GM18499 (cell line): ENCODE measurements around the gene SPIRE1.
"Not testable (repeated sequence)": the region's sequence is repeated elsewhere in the genome, so short reads cannot be mapped to it uniquely, and the experiment has no call there.

Experiments
- ATAC-seq: cut with Tn5 transposase; IDR thresholded peaks from one replicate; pipeline ENCODE4 v1.9.1; 2021; ENCODE audit warnings: moderate number of reproducible peaks; ENCODE audit not compliant: insufficient read depth, unreplicated experiment

SPIRE1 gene

DNA sequence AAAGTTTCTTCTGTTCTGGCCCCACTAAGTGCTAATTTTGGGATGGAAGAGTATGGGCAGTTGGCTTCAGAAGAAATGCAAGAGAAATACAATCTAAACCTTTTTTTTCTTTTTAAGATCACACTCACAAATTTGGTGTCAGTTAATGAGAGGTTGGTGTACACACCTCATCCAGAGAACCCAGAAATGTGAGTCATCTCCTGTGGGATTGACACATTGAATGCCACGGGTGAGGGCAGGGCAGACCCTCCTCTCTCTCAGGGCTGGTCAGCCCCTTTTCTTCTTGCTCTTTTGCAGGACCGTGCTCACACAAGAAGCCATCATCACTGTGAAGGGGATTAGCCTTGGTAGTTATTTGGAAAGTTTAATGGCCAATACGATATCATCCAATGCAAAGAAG lies 231.0 kb downstream of the SPIRE1 start:
- no peak for ATAC-seq

GRCh38 chr18:12424252-12424651 lies 233.7 kb downstream of the SPIRE1 start:
- ATAC-seq, result no peak

- no peak for ATAC-seq
Measured at GRCh38 chr18:12423820-12424219, 234.1 kb downstream of the SPIRE1 start.

DNA sequence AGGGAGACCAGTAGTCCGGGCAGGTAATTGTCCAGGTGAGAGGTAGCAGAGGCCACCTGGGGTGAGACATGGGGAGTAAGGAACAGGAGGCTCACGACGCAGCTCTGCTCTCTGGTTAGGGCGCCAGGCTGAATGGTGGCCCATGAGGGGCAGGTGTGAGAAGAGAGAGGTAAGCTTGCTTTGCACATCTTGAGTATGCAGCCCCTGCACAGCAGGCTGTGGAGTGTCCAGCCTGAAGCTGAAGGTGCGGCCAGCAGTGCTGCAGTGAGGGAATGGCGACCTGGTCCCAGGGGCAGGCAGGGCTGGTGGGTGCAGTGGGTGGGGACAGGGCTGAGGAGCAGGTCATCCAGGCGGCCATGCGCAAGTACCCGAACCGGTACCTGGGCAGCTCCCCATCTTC lies 234.5 kb downstream of the SPIRE1 start:
- no peak for ATAC-seq

DNA sequence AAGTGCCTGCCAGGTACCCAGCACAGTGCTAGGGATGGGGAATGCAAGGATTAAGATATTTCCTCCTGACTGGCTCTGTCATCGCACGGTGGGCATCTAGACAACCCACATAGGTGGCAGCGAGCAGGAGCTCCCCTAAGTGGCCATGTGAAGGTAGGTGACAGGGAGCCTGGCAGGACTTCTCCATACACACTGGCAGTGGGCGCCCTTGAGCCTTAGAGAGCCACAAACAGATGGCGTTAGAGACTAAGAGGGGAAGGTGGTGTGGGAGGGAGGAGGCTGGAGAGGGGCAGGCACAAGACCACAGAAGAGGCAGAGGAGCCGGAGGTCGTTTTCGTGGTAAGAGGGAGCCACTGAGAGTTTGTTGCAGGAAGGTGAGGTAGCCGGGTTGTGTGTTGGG lies 235.0 kb downstream of the SPIRE1 start:
- ATAC-seq, result no peak

- ATAC-seq, result no peak
Measured at GRCh38 chr18:12421732-12422131, 236.2 kb downstream of the SPIRE1 start.

DNA sequence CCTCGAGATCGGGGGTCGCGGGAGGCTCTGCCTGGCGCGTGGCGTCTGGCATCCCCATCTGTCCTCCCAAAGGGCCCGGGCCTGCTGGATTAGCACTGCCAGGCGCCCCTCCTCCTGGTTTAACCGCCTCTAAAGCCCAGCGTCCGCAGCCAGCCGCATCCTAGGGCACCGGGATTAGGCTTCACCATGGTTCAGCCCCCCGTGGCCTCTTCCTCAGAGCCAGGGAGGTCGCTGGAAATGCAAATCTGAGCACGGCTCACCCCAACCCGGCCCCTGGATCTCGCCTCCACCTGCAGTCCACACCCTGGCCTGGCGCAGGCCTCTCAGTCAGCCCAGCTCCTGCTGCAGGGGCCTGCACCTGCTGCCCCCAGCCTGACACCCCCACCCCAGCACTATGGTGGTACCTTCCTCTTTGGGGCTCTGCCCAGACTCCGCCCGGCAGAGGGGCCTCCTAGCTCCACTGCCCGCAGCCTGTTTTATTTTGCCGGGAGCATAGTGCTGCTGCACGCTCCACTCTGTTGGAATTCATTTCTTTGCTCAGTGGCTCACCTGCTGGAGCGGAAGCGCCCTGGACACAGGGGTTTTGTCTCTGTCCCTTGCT lies 237.0 kb downstream of the SPIRE1 start:
- no peak for ATAC-seq

- no peak for ATAC-seq
Measured at GRCh38 chr18:12417687-12418086, 240.2 kb downstream of the SPIRE1 start.

DNA sequence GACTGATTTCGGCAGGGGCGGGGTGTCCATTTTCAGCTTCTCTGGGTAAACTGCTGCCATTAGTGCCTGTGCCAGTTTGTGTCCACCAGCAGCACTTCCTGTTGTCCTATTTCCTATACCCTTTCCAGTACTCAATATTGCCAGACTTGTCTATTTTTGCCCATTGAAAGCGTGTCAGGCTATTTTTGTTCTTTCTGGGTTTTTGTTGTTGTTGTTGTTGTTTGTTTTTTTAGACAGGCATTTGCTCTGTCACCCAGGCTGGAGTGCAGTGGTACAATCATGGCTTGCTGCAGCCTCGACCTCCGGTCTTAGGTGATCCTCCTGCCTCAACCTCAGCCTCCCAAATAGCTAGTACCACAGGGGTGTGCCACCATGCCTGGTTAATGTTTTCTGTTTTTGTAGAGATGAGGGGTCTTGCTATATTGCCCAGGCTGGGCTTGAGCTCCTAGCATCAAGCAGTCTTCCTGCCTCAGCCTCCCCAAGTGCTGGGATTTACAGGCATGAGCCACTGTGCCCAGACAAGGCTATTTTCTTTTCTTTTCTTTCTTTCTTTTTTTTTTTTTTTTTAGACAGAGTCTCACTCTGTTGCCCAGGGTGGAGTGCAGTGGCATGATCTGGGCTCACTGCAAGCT lies 241.7 kb downstream of the SPIRE1 start:
- ATAC-seq, result no peak

DNA sequence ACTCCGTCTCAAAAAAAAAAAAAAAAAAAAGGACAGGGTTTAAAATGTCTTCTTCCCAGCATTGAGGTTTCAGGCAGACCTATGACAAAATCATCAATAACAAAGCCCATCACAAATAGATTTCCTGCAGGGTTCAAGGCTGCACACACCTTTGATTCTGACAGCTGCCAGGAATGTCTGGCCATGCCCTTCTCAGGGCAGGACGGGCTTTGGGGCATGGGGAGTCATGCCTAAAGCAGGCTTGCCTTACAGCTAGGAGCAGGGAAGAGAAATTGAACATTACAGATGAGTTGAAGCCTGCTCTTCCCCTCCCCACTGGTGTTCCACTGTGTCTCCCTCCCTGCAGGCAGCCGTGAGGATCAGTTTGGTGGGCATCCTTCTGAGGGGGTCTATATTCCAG lies 246.5 kb downstream of the SPIRE1 start:
- ATAC-seq, result no peak

- not testable (repeated sequence) for ATAC-seq
Measured at GRCh38 chr18:12410747-12411146, 247.2 kb downstream of the SPIRE1 start.

GRCh38 chr18:12410081-12410481 lies 247.8 kb downstream of the SPIRE1 start:
- ATAC-seq, result no peak

DNA sequence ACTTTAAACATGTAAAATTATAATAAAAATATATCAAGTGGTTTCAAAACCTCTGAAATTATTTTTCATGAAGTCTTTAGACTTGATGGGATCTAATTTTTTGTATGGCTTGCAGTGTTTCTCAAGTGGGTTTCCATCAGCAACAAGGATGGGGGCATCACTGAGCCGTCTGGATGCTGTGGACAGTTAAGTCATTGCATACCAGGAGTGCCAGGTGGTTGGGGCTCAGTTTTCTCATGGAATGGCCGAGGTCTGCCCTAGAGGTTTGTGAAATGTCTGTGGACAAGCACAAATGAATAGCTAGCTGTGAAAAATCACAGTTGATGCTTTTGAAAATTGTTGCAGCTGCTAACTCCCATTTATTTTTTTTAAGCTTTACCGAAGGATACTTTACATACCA lies 248.4 kb downstream of the SPIRE1 start:
- no peak for ATAC-seq

- no peak for ATAC-seq
Measured at GRCh38 chr18:12408247-12408869, 249.5 kb downstream of the SPIRE1 start.

DNA sequence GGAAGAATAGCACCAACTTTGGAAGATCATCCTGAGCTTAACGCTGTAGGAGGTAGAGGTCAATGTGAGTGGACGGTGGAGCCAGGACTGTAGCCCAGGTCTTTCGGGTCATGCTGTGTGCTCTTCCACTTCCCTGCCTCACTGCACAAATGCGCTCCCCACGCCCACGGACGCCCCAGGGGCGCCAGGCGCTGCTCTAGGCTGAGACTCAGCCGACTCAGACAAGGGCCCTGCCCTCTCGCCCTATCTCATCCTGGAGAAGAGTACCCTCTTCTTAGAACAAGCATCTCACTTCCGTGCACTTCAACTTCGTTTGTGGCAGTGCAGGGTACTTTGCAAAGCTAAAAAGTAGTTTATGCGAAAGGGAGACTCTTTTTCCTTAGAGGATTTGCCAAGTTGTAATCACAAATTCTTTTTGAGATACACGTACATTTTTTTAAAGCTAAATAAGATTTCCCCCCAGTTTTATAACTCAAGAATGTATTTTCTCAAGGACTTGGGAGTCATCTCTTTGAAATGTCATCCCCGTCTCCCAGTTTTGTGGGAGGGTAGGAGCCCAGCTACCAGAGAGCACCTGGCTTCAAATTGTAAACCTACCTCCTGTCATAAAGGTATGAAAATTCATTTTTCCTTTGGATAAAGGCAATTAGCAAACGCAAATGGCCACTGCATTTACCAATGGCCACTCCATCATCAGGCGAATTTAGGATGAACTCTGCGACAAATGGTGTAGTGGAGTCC lies 251.4 kb downstream of the SPIRE1 start:
- ATAC-seq, result no peak

DNA sequence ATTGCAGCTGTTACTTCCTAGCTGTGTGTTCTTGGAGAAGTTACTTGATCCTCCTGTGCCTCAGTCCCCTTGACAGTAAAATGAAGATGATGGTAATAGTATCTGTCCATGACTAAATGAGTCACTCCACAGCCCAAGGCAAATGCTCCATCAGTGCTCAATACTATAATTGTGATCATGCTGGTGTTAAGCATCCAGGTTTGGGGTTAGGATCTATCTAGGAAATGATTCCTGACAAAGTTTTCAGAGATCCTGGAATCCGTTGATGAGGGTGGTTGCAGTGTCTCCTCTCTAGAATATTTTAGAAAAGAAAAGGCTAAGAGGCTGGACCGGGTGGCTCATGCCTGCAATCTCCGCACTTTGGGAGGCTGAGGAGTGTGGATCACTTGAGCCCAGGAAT lies 252.8 kb downstream of the SPIRE1 start:
- ATAC-seq, result no peak

- no peak for ATAC-seq
Measured at GRCh38 chr18:12403601-12404506, 254.1 kb downstream of the SPIRE1 start.

DNA sequence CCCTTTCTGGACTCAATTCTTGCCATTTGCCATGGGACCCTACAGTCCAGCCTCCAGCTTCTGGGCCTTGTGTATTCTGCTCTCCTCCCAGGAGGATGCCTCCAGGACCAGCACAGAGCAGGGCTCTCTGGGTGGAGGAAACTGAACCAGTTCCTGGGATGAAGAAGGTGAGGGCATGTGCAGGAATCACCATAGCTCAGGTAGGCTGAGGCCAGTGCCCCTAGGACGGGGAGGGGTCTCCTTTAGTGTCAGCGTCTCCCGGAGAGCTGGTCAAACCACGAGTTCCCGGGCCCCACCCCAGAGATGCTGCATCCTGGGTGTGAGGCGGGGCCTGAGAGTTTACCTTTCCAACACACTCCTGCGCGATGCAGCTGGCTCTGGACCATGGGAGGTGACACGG lies 256.0 kb downstream of the SPIRE1 start:
- no peak for ATAC-seq

- no peak for ATAC-seq
Measured at GRCh38 chr18:12399231-12399630, 258.7 kb downstream of the SPIRE1 start.

DNA sequence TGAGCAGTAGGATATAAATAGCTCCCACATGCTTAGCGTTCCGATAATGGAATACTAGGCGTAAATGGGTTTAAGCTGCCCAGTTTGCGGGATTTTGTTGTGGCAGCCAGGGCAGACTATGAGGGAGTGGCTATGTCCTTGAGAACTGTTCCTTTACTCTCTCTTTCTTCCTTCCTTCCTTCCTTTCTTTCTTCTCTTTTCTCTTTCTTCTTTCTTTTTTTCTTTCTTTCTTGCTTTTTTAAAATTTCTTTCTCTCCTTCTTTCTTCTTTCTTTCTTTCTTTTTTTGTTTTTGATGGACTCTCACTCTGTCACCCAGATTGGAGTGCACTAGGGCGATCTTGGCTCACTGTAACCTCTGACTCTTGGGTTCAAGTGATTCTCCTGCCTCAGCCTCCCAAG lies 259.3 kb downstream of the SPIRE1 start:
- ATAC-seq, result no peak
